Measurements from ENCODE around the gene C1orf56.

Gene C1orf56

DNA sequence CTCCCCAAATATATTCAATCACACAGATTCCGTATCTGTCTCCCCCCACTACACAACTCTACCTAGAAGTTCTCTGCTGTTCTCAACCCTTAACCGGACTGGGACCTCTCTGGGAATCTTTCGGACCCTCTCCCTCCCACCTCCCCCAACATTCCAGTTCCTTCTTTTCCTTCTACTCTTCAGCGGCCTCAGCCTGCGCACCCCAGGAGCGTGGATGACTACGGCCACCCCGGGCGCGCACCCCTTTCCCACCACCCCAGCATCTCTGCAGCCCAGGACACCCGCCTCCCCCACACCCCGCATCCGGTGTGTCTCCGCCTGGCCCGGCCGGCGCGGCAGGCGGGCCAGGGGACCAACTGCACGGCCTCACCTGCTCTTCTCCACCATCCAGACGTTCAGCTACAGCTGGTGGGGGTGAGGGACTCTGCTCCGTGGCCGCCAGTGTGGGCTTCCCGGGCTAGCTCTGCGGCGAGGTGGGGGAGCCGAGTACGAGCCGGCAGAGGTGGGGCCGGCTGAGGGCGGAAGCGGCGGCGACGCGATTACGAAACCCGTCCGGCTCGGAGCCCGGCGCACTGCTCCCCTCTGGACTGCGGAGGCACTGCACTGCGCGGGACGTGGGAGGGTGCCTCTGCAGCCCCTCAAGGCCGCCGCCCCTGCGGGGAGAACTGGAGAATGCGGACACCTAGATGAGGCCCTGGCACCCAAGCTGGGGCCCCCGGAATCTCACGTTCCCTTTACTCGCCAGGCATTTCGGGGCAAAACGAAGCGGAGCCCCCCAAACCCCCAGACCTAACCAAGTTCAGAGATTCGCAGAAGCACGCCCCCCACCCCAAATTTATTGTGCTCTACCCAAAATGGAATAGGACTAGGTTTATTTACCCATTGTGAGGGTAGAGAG is 11.8 kb downstream of the C1orf56 start, which contains the start of gene CDC42SE1:
Gene CDC42SE1, minus strand, starts transcription at position 514 of the 898 bp plus-strand sequence. CDS start 3,892 bp downstream, outside the sequence.
- Histone ChIP-seq H3K27me3 (no peaks in the 10 kb centered on the region), H3K4me3 (ENCODE audit: low read depth in 1 of 2, low read length in 1 of 2) (peak within 1 kb of the TSS; percentile 95 to 99), H3K4me1 (ENCODE audit: control insufficient read depth in 1 of 2, insufficient read depth in 1 of 2, low read depth in 1 of 2, low read length in 1 of 2) (peaks cover 49 to 52% of the 10 kb centered on the region in 2 experiments), H3K9me3 (peaks cover under 1% of the 10 kb centered on the region), H3K27ac (peak within 1 kb of the TSS; percentile 98), H3K36me3 (peaks cover 27% of the 10 kb centered on the region)
- TF ChIP-seq, protein P1, sequence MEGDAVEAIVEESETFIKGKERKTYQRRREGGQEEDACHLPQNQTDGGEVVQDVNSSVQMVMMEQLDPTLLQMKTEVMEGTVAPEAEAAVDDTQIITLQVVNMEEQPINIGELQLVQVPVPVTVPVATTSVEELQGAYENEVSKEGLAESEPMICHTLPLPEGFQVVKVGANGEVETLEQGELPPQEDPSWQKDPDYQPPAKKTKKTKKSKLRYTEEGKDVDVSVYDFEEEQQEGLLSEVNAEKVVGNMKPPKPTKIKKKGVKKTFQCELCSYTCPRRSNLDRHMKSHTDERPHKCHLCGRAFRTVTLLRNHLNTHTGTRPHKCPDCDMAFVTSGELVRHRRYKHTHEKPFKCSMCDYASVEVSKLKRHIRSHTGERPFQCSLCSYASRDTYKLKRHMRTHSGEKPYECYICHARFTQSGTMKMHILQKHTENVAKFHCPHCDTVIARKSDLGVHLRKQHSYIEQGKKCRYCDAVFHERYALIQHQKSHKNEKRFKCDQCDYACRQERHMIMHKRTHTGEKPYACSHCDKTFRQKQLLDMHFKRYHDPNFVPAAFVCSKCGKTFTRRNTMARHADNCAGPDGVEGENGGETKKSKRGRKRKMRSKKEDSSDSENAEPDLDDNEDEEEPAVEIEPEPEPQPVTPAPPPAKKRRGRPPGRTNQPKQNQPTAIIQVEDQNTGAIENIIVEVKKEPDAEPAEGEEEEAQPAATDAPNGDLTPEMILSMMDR (IDR thresholded peaks at IDR 0.05): peak; percentile 98

- H3K4me1 ChIP-seq (ENCODE audit: control insufficient read depth in 1 of 2, insufficient read depth in 1 of 2, low read depth in 1 of 2, low read length in 1 of 2): peaks cover 44 to 45% of the 10 kb centered on the region in 2 experiments
- TF ChIP-seq, protein P1 (IDR thresholded peaks at IDR 0.05): no peak
- H3K36me3 ChIP-seq: peaks cover 20% of the 10 kb centered on the region
- H3K27me3 ChIP-seq: no peaks in the 10 kb centered on the region
- no peaks in the 10 kb centered on the region for H3K9me3 ChIP-seq
- H3K27ac ChIP-seq: peak within 1 kb of the TSS; percentile 98
- peak within 1 kb of the TSS; percentile 95 to 99 for H3K4me3 ChIP-seq (ENCODE audit: low read depth in 1 of 2, low read length in 1 of 2)
These were observed 12.6 kb downstream of the C1orf56 start, which contains the start of gene MLLT11 for GRCh38 chr1:151060007-151060656. Gene MLLT11 (plus strand): TSS chr1:151060397. CDS start chr1:151067225, 6,828 bp downstream.

DNA sequence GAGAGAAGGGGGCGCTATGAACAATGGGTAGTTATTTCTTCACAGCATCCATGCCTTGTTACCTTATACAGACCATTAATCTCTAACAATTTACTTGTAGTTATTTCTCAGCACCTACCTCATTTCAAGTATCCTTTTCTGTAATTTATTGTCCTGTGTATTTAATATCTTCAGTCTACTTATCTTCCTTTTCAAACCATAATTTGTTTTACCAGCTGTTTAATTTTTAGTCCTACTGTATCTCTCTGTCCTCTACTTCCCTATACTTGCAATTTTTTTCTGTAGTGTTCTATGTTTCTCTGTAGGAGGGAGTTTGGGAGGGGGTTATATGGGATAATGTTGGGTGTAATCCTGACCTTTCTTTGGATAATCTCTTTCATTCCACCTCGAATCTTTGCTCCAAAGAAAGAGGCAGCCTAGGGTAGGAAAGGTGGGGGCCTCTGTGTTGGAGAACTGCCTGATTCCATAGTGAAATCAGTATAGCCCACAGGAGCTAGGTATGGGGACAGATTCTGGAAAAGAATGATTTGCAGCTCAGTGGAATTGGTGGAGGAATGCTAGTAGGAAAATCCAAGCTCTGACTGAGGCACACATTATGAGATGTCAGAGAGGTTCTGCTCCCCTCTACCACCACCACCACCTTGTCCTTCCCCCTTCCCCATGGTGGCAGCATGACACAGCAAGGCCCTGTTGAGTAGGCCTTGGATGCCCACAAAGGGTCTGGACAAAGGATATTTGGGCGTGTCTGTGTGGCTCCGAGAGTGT is 13.3 kb downstream of the C1orf56 start:
- no peak overlapping the region for H3K4me3 ChIP-seq (ENCODE audit: low read depth in 1 of 2, low read length in 1 of 2)
- peaks cover 13% of the 10 kb centered on the region for H3K36me3 ChIP-seq
- H3K4me1 ChIP-seq (ENCODE audit: control insufficient read depth in 1 of 2, insufficient read depth in 1 of 2, low read depth in 1 of 2, low read length in 1 of 2): peaks cover 37 to 38% of the 10 kb centered on the region in 2 experiments
- TF ChIP-seq, protein P1 (IDR thresholded peaks at IDR 0.05): no peak
- no peaks in the 10 kb centered on the region for H3K9me3 ChIP-seq
- peak overlapping the region; percentile 98 for H3K27ac ChIP-seq
- H3K27me3 ChIP-seq: no peaks in the 10 kb centered on the region

DNA sequence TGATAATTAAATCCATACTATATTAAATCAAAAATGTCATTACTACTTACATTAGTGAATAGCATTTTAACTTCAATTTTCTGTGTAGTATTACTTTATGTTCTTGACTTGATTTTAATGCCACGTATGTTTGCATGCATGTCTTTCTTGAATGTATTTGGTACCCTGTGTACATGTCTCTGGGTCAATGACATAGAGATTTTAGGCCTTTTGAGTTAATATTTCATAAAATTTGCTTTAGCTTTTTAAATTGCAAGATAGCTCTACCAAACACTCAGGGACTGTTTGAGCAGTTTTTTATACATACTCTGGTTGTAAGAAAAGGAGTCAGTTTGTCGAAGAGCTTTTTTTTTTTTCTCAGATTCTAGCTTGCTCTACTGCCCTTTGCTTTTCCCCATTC is 14.2 kb downstream of the C1orf56 start:
- Histone ChIP-seq H3K4me1 (ENCODE audit: control insufficient read depth in 1 of 2, insufficient read depth in 1 of 2, low read depth in 1 of 2, low read length in 1 of 2) (peaks cover 28 to 30% of the 10 kb centered on the region in 2 experiments), H3K9me3 (no peaks in the 10 kb centered on the region), H3K27ac (no peak overlapping the region), H3K4me3 (ENCODE audit: low read depth in 1 of 2, low read length in 1 of 2) (no peak overlapping the region), H3K27me3 (no peaks in the 10 kb centered on the region), H3K36me3 (peaks cover 8% of the 10 kb centered on the region)
- TF ChIP-seq, protein P1 (IDR thresholded peaks at IDR 0.05): no peak

DNA sequence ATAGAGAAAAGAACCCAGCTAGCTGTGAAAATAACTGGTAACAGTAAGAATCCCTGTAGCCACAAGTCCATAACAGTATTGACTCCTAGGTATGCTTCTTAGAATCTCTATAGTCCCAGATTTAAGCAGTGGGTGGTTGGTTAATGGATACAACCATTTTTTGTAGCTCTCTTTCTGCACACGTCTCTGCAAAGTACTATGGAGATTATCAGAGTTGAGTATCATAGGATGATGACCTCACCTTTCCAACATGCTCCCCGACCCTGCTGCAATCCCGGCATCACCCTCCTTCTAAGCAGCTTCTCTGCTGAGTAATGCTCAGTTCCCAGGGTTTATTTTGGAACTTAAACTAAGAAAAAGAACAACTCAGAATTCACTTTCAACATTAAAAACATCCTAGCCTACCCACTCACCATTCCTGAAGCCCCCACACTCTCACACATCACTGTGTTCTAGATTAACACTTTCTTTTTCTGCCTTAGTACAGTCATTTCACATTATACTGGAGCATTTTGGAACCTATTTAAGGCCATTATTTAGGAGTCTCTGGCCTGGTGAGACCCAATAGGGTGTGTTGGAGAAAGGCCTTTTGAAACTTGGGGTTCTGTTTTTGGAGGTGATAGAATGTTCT is 15.3 kb downstream of the C1orf56 start:
- no peak overlapping the region for H3K27ac ChIP-seq
- H3K4me3 ChIP-seq (ENCODE audit: low read depth in 1 of 2, low read length in 1 of 2): no peak overlapping the region
- H3K36me3 ChIP-seq: no peaks in the 10 kb centered on the region
- H3K9me3 ChIP-seq: no peaks in the 10 kb centered on the region
- TF ChIP-seq, protein P1 (IDR thresholded peaks at IDR 0.05): no peak
- peaks cover 18 to 20% of the 10 kb centered on the region in 2 experiments for H3K4me1 ChIP-seq (ENCODE audit: control insufficient read depth in 1 of 2, insufficient read depth in 1 of 2, low read depth in 1 of 2, low read length in 1 of 2)
- no peaks in the 10 kb centered on the region for H3K27me3 ChIP-seq

Data from neutrophil (primary cell).